Spleen (tissue), 11 donors: ENCODE data around the gene AGFG2. TPM values are rescaled to one million over a fixed set of nuclear protein-coding genes. Genes with fewer than 3 reads are reported as not detected.
"Not testable (repeated sequence)": the region's sequence is repeated elsewhere in the genome, so short reads cannot be mapped to it uniquely, and the experiment has no call there.

ENCODE experiments used
- DNase-seq: peaks from one replicate; pipeline ENCODE4 v3.0.0-alpha.2; 2020
- H3K27ac ChIP-seq, 8 donors: fragments of 200-600 bp; sonication (generic) in 7 of 8; 1 replicate in 4 of 8; 2 replicates in 4 of 8; pipeline versions ENCODE4 v1.5.0 to v1.8.0; 2016 to 2021; ENCODE audit warnings: inconsistent platforms in 4 of 8, mild to moderate bottlenecking in 4 of 8, moderate library complexity in 1 of 8
- H3K27me3 ChIP-seq, 7 donors: fragments of 200-600 bp; sonication (generic) in 6 of 7; replicated peaks in 1 of 7; 1 replicate in 4 of 7; 2 replicates in 3 of 7; pipeline versions ENCODE4 v1.5.0 to v1.8.0; 2016 to 2021; ENCODE audit warnings: inconsistent platforms in 3 of 7, mild to moderate bottlenecking in 1 of 7
- H3K36me3 ChIP-seq, 6 donors: fragments of 200-600 bp; sonication (generic) in 5 of 6; 1 replicate in 4 of 6; 2 replicates in 2 of 6; pipeline versions ENCODE4 v1.5.0 to v1.8.0; 2016 to 2021; ENCODE audit warnings: inconsistent platforms in 2 of 6
- H3K4me1 ChIP-seq, 6 donors: fragments of 200-600 bp; sonication (generic) in 5 of 6; 1 replicate in 3 of 6; 2 replicates in 3 of 6; pipeline versions ENCODE4 v1.5.0 to v1.8.0; 2016 to 2021; ENCODE audit warnings: inconsistent platforms in 3 of 6
- H3K4me3 ChIP-seq, 8 donors: fragments of 200-600 bp; sonication (generic) in 7 of 8; 1 replicate in 4 of 8; 2 replicates in 4 of 8; pipeline versions ENCODE4 v1.5.0 to v1.8.0; 2016 to 2021; ENCODE audit warnings: inconsistent platforms in 4 of 8, mild to moderate bottlenecking in 4 of 8, moderate library complexity in 2 of 8
- H3K9me3 ChIP-seq, 8 donors: fragments of 200-600 bp; sonication (generic) in 7 of 8; 1 replicate in 4 of 8; 2 replicates in 4 of 8; pipeline versions ENCODE4 v1.5.0 to v1.8.0; 2016 to 2021; ENCODE audit warnings: inconsistent platforms in 4 of 8
- POLR2A ChIP-seq, 3 donors: fragments of 450-650 bp; IDR thresholded peaks; one replicate each; pipeline ENCODE4 v1.5.1; 2017; ENCODE audit warnings: antibody characterized with exemption in 3 of 3, mild to moderate bottlenecking in 1 of 3
- POLR2AphosphoS5 ChIP-seq, 3 donors: sonication (generic); formaldehyde crosslinking; IDR thresholded peaks; one replicate each; pipeline ENCODE4 v1.5.1; 2017; ENCODE audit warnings: antibody characterized with exemption in 3 of 3
- WGBS, 5 donors: extraction: QIAGEN DNeasy Blood & Tissue Kit in 3 of 5; methylation state at CpG; one replicate each; pipeline versions ENCODE4 v1.1.5 to v1.1.7; 2013 to 2018; 5-methylcytosine and 5-hydroxymethylcytosine counted together
- intact Hi-C: fragments of 100-400 bp; cut with DNase I; formaldehyde crosslinking; loops from one replicate; pipeline ENCODE4 v1.15.0; 2023; ENCODE audit warnings: low total_unique reads
- polyA plus RNA-seq, 3 donors: library from polyadenylated mRNA; stranded (reverse); fragments of 200-250 nt; gene quantifications; one replicate each; pipeline ENCODE4 v1.2.1, GENCODE V29; 2013
- total RNA-seq, 7 donors: library from RNA; depleted of rRNA in 3 of 7; stranded (reverse); fragments of >200 nt in 3 of 7; fragmentation: NEBNext Ultra II Directional in 4 of 7; extraction: Animal tissue kit (Norgen Biotek cat#: 25700) in 4 of 7; gene quantifications; one replicate each; pipeline versions ENCODE4 v1.1.0 to v1.2.1, GENCODE V29; 2016 to 2021
- TF ChIP-seq, protein P1 (sequence below), 11 experiments: fragments of 200-600 bp in 7 of 11; fragments of 450-650 bp in 4 of 11; sonication (generic) in 4 of 11; IDR thresholded peaks in 8 of 11; conservative IDR thresholded peaks in 3 of 11; 1 replicate in 7 of 11; 2 replicates in 4 of 11; pipeline versions ENCODE4 v1.4.0 to v1.8.0; 2016 to 2021; ENCODE audit warnings: antibody characterized with exemption in 11 of 11, inconsistent platforms in 4 of 11, mild to moderate bottlenecking in 1 of 11
- donor health status: healthy with polysubstance abuse.
- donor health status: DM: no; HTN: no; CAD: no; lungs with moderate emphysema.
- donor health status: DM: no; HTN: no; CAD: no.
- donor health status: Bipolar disorder and iron deficiency.
- donor health status: healthy.
- donor health status: DM: no; HTN: no; CAD: no.
- donor health status: DM: yes; HTN: yes; CAD: no.

Gene AGFG2
- total and polyA plus RNA-seq, 10 donors: 14.2 to 110 (median 51.4) TPM

DNA sequence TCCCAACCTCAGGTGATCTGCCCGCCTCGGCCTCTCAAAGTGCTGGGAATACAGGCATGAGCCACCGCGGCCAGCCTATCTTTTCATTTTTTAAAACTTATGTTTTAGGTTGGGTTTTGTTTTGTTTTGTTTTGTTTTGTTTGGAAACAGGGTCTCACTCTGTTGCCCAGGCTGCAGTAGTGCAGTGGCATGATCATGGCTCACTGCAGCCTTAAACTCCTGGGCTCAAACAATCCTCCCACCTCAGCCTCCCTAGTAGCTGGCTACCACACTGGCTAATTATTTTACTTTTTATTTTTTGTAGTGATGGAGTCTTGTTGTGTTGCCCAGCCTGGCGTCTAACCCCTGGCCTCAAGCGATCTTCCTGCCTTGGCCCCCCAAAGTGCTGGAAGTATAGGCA lies 19.4 kb upstream of the AGFG2 start:
- no peak overlapping the region for H3K27ac ChIP-seq
- peaks cover 0 to 24% (median 20%) of the 10 kb centered on the region in 6 donors for H3K4me1 ChIP-seq
- H3K27me3 ChIP-seq: no peaks in the 10 kb centered on the region
- no peak for TF ChIP-seq POLR2A (IDR thresholded peaks at IDR 0.05)
- TF ChIP-seq POLR2AphosphoS5 (IDR thresholded peaks at IDR 0.05): no peak
- TF ChIP-seq, protein P1, sequence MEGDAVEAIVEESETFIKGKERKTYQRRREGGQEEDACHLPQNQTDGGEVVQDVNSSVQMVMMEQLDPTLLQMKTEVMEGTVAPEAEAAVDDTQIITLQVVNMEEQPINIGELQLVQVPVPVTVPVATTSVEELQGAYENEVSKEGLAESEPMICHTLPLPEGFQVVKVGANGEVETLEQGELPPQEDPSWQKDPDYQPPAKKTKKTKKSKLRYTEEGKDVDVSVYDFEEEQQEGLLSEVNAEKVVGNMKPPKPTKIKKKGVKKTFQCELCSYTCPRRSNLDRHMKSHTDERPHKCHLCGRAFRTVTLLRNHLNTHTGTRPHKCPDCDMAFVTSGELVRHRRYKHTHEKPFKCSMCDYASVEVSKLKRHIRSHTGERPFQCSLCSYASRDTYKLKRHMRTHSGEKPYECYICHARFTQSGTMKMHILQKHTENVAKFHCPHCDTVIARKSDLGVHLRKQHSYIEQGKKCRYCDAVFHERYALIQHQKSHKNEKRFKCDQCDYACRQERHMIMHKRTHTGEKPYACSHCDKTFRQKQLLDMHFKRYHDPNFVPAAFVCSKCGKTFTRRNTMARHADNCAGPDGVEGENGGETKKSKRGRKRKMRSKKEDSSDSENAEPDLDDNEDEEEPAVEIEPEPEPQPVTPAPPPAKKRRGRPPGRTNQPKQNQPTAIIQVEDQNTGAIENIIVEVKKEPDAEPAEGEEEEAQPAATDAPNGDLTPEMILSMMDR (IDR thresholded peaks at IDR 0.05 in 8 of 11, conservative IDR thresholded peaks at IDR 0.05 in 3 of 11): no peak
- no peak for DNase-seq
- no peaks in the 10 kb centered on the region for H3K9me3 ChIP-seq
- H3K36me3 ChIP-seq: no peaks in the 10 kb centered on the region
- WGBS, 5 donors: 88 to 93% (median 90%) methylated on average over 6 of the region's 6 CpGs
- H3K4me3 ChIP-seq: no peak overlapping the region
- intact Hi-C loops: no loop called here

DNA sequence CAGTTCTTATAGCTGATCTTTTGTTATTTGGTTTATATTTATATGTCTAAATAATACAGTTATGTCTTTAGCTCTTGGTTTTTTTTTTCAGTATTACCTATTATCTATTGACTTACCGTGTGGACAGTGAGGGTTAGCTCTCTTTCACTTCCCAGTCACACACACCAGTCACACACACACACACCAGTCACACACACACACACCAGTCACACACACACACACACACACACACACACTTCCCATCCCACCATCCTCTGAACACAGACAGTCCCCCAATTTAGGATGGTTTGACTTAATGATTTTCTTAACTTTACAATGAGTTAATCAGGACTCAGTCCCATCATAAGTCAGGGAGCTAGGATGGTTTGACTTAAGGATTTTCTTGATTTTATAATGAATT lies 18.9 kb upstream of the AGFG2 start:
- Histone ChIP-seq H3K27ac (no peak overlapping the region), H3K27me3 (no peaks in the 10 kb centered on the region), H3K4me3 (no peak overlapping the region), H3K4me1 (peaks cover 0 to 19% (median 18%) of the 10 kb centered on the region in 6 donors), H3K36me3 (no peaks in the 10 kb centered on the region), H3K9me3 (no peaks in the 10 kb centered on the region)
- DNase-seq: no peak
- intact Hi-C loops: no loop called here
- WGBS, 5 donors: 21 to 42% (median 27%) methylated on average over 1 of the region's 1 CpG
- TF ChIP-seq, protein P1 (IDR thresholded peaks at IDR 0.05 in 8 of 11, conservative IDR thresholded peaks at IDR 0.05 in 3 of 11): no peak

DNA sequence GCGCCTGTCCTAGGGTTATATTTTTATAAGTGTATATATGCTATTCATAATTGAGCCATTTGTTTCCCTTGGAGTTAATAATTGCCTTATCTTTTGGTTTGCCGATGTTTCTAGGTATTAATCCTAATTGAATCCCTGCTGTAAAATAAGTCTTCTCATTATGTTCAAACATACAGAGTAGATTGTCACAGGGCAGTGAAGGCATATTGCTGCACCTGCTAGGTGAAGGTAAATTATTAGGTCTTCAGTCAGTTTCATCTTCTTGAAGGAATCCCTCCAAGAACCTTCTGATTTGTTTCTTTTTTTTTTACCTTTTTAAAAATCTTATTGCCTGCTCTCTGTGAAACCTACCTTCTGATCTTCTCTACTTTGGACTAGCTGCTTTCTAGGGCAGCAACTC lies 17.9 kb upstream of the AGFG2 start:
- Histone ChIP-seq H3K36me3 (no peaks in the 10 kb centered on the region), H3K27ac (no peak overlapping the region), H3K27me3 (no peaks in the 10 kb centered on the region), H3K4me3 (no peak overlapping the region), H3K9me3 (no peaks in the 10 kb centered on the region), H3K4me1 (peaks cover 0 to 9% (median 8%) of the 10 kb centered on the region in 6 donors)
- TF ChIP-seq POLR2A (IDR thresholded peaks at IDR 0.05) (no peak), POLR2AphosphoS5 (IDR thresholded peaks at IDR 0.05) (no peak)
- TF ChIP-seq, protein P1 (IDR thresholded peaks at IDR 0.05 in 8 of 11, conservative IDR thresholded peaks at IDR 0.05 in 3 of 11): no peak
- no peak for DNase-seq
- WGBS, 5 donors: 96 to 100% (median 97%) methylated on average over 2 of the region's 2 CpGs
- intact Hi-C loops: no loop called here

DNA sequence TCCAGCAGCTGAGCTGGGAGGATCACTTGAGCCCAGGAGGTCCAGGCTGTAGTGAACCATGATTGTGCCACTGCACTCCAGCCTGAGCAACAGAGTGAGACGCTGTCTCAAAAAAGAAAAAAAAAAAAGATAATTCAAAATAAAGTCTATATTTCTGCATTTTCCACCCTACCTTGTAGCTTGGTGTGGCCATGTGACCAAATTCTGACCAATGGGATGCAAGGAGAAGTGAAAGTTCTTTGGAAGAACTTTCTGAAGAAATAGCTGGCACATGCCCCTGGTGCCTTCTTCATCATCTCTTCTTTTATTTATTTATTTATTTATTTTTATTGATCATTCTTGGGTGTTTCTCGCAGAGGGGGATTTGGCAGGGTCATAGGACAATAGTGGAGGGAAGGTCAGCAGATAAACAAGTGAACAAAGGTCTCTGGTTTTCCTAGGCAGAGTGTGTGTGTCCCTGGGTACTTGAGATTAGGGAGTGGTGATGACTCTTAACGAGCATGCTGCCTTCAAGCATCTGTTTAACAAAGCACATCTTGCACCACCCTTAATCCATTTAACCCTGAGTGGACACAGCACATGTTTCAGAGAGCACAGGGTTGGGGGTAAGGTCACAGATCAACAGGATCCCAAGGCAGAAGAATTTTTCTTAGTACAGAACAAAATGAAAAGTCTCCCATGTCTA lies 17.0 kb upstream of the AGFG2 start:
- H3K9me3 ChIP-seq, DNase-seq, H3K4me3 ChIP-seq, intact Hi-C loops, H3K27me3 ChIP-seq, H3K4me1 ChIP-seq, H3K27ac ChIP-seq, H3K36me3 ChIP-seq: not testable (repeated sequence)
- 68 to 84% (median 70%) methylated on average over 2 of the region's 3 CpGs for WGBS, 5 donors

DNA sequence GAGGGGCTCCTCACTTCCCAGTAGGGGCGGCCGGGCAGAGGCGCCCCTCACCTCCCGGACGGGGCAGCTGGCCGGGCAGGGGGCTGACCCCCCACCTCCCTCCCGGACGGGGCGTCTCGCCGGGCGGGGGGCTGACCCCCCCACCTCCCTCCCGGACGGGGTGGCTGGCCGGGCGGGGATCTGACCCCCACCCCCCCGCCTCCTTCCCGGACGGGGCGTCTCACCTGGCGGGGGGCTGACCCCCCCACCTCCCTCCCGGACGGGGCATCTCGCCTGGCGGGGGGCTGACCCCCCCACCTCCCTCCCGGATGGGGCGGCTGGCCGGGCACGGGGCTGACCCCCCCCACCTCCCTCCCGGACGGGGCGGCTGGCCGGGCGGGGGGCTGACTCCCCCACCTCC lies 15.8 kb upstream of the AGFG2 start:
- H3K27me3 ChIP-seq, H3K4me3 ChIP-seq, H3K36me3 ChIP-seq, H3K9me3 ChIP-seq, H3K27ac ChIP-seq, intact Hi-C loops, DNase-seq, H3K4me1 ChIP-seq: not testable (repeated sequence)
- WGBS, 5 donors: 86 to 92% (median 89%) methylated on average over 8 to 31 of the region's 34 CpGs; no CpG with 5 or more reads in 2 of the 5 donors

DNA sequence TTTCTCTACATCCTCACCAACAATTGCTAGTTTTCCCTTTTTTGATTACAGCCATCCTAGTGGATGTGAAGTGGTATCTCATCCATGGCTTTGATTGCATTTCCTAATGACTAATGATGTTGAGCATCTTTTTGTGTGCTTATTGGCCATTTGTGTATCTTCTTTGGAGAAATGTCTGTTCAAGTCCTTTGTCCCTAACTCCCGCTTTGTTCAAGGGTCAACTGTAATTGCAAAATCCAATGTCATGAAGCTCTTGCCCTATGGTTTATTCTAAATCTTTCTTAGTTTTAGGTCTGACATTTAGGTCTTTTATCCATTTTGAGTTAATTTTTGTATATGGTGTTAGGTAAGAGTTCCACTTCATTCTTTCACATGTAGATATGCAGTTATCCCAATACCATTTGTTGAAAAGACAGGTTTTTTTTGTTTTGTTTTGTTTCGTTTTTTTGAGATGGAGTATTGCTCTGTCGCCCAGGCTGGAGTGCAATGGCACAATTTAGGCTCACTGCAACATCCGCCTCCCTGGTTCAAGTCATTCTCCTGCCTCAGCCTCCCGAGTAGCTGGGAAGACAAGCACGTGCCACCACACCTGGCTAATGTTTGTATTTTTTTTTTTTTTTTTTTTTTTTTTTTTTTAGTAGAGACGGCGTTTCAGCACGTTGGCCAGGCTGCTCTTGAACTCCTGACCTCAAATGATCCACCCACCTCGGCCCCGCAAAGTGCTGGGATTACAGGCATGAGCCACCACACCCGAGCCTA lies 10.7 kb upstream of the AGFG2 start:
- H3K27me3 ChIP-seq, H3K4me3 ChIP-seq, H3K36me3 ChIP-seq, H3K4me1 ChIP-seq, intact Hi-C loops, H3K27ac ChIP-seq, DNase-seq, H3K9me3 ChIP-seq: not testable (repeated sequence)
- 78 to 90% (median 86%) methylated on average over 12 of the region's 12 CpGs for WGBS, 5 donors
